Ecto neural progenitor cell (in vitro differentiated cells): Measurements from ENCODE around the gene PKNOX2.

Experiments
- DNase-seq: peaks from one replicate; pipeline ENCODE4 v3.0.0-alpha.2; 2018; ENCODE audit warnings: low spot score

PKNOX2 gene

GRCh38 chr11:125313271-125314219 is 149.0 kb downstream of the PKNOX2 start:
- no peak for DNase-seq

GRCh38 chr11:125314276-125315078 is 149.9 kb downstream of the PKNOX2 start:
- no peak for DNase-seq

DNA sequence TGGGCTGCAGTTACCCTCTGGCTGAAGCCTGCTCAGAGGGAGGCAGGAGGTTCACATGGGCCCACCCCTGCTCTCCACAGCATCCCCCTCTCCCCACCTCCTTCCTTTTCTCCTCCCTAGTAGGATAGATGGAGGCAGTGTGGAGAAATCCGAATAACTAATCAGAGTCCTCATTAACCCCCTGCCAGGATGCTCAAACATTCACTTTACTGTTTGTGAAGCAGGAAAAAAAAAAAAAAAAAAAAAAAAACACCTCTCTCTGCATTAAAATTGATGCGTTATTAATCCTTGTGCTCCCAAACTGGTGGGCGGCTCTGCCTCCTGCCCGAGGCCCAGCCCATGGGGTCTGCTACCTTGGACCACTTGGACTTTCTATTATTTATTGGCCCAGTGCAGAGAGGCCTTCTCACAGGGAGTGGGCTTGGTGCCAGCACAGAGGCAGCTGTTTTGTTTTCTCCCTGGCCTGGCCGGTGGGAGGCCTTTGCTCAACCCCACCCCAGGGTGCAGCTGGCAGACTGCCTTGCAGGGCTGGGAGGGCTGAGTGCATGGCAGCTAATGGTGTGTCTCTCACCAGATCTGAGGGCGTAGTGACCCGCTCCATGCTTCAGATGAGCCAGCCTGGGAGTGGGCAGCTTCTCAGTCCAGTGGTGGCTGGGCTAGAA is 150.7 kb downstream of the PKNOX2 start:
- DNase-seq = no peak

- no peak for DNase-seq
These were observed 152.9 kb downstream of the PKNOX2 start for GRCh38 chr11:125317416-125317815.

DNA sequence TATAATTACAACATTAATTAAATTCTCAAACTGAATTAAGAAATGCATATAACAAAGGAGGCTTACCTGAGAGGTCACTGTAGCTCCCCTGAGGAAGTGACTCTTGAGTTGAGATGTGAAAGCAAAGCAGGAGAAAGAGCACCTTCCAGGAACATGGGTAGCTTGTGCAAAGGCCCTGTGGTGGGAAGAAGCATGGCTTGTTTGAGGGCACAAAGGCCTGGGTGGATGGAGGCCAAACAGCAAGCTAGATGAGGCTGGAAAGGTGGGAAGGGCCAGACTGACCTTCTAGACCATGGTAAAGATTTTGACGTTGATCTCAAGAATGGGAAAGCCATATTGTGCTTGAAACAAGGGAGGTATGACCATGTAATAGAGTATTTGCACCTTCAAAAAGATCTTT is 155.1 kb downstream of the PKNOX2 start:
- DNase-seq = no peak

- no peak for DNase-seq
These were observed 156.0 kb downstream of the PKNOX2 start for GRCh38 chr11:125320347-125321076.

GRCh38 chr11:125322289-125322688 is 157.7 kb downstream of the PKNOX2 start:
- DNase-seq = no peak

DNA sequence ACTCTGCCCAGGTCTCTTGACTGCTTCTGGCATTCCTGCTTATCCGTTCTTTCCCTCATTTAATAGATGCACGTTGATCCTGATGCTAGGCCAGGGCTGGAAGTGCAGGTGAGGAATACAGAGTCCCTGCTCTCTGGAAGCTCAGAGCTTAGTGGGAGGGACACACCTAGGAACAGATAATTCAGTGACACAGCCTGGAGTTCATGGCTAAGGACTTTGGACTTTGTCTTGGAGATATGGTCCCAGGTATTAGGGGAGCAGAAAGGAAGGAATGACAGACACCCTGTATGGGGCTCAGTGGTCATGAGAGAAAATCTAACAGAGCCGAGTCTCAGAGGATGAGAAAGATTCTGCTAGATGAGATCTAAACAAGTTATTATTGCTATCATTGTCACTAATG is 160.6 kb downstream of the PKNOX2 start:
- no peak for DNase-seq

DNA sequence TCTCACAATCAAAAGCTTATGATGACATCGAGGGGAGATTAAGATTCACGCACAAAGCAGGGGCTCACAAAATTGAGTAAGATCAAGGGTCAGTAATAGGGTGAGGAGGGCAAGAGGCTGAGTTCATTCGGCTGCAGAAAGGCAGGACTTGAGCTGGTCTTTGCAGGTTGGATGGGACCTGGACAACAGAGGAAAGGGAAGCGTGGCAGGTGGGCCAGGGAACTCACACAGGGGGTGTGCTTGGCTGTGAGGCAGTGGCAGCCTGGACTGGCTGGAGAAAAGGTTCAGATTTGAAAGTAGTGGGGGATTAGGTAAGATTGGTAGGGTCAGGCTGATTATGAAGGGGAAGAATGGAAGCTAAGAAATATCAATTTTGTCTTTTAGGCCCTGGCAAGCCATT is 161.6 kb downstream of the PKNOX2 start:
- no peak for DNase-seq

DNA sequence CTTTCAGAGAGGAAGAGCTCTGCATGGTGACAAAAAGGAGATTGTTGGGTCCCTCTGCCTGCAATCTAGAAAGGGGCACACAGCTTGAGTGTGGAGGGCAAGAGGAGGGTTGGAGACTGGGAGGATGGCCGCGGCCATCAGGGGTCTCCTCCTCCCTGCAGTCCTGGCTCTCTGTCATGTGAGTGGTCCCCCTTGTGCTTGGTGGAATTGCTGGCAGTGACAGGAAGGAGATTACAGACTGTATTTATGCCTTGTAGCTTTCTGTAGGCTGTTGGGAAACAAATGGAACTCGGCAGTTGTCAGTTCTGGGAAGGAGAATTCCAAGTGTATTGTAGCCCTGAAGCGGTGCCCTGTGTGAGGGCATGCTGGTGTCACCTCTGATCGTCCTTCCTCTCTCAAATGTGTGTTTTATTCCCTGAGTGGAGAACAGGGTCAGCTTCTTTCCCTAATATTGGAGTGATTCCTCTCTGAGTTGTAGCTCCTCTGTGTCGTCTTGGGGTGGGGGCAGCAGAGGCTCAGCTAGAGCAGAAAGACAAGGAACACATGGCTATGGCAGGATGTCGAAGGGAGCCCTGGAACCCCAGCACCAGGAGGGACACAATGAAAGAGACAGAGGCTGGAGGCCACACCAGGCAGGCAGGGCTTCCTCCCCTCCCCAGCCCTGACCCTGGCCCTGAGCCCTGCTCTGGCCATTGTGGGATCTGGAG is 163.1 kb downstream of the PKNOX2 start:
- DNase-seq = no peak

- no peak for DNase-seq
These were observed 163.7 kb downstream of the PKNOX2 start for GRCh38 chr11:125328225-125328580.

DNA sequence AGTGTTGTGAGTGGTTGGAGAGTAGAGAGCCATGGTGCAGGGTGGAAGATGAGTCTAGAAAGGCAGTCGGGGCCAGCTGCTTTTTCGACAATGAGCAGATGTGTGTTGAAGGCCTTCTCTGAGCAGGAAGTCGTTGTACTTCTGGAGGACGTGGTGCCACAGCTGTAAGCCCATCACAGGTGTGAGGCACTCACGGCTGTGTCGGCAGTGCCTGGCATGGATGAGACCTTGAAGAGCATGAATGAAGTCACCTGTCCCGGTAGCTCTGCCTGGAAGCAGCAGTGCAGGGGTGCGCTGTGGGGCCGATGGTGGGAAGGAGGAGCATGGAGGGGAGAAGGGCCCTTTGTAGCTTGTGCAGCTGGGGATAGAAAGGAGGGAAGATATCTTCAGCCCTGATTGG is 165.2 kb downstream of the PKNOX2 start:
- no peak for DNase-seq

DNA sequence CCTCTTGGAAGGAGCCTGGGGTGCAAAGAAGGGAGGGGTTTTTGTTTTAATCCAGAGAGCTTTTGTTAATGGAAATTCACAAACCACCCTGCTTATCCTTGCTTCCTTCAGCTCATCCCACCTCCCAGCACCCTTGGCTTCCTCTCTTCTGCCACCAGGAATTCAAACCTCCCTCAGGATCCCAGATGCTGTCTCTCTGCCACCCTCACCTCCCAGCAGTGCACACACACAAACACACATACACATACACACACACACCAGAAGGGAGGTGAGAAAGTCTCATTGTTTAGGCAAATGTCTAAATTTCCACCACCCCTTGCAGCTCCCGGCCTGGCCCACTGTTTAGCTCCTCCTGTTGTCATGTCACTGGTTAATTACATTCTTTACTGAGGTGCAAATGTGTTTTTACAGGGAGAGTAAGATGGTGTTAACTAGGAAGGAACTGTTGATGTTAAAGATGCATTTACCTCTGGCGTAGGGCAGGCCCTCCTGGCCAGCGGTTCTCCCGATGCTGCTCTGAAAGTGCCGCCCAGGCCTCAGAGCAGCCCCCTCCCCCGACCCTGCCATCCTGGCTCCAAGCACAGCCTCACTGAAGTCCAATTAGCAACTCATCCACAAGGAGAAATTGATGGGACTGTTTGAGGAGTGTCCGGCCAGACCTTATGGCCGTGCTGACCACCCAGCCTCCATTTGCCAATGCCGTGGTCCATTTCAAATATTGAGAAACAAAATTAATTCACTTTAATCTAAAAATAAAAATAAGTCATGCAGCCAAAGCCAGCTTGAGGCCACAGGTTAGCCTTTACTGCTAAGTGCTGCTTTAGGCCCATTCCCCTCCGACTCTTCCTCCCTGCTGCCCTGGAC is 166.1 kb downstream of the PKNOX2 start:
- no peak for DNase-seq

GRCh38 chr11:125331357-125332035 is 166.9 kb downstream of the PKNOX2 start:
- DNase-seq = no peak

DNA sequence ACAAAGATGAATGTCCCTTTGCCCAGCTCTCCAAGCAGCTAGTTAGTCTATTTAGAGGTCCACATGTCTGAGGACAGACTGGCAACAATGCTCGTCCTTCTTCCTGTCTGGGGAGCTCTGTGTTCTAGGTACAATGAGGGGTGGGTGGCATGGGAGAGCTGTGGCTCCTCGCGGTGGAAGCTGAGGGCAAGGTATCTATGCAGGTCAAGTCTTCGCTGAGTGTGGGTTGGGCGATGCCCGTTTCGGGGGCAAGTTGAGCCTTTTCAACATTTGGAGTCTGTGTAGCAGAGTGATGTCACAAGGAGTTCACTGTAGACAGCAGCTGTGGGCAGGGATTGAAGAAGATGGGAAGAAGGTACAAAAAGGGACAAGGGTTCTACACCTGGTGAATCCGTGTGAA is 168.3 kb downstream of the PKNOX2 start:
- no peak for DNase-seq

DNA sequence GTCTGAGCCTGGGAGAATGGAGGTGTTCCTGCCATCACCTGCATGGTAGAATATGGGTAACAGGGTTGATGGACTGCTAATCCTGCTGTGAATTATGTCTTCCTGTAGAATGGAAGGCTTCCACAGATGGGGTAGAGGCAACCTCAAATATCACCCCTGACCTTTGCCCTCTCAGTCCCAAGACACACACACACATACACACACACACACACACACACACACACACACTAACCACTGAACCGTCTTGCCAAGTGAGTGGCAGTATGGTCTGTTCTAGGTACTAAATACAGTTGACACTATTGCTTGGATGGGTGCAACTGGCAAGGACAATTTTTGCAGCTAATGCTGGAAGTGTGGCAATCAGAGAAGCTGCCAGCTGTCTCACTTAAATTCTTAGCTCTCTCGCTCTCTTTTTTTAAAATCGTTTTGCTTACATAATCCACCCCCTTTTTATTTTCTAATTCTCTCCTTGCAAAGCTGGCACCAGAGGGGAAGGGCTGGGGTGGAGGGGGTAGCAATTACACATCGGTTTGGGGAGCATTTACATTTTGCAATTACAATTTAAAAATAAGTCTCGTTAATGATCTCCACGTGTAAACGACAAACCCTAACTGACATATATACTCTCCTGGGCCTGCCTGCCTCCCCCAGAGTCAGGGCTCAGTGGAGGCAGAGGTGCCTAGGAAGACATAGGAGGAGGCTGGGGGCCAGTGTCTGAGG is 169.0 kb downstream of the PKNOX2 start:
- no peak for DNase-seq

- DNase-seq = no peak
These were observed 170.6 kb downstream of the PKNOX2 start for GRCh38 chr11:125335106-125335505.

- DNase-seq = no peak
These were observed 173.6 kb downstream of the PKNOX2 start for GRCh38 chr11:125337836-125338834.
